ENCODE results near the gene ADD3.
"Not testable (repeated sequence)": the region's sequence is repeated elsewhere in the genome, so short reads cannot be mapped to it uniquely, and the experiment has no call there.

The ADD3 gene

DNA sequence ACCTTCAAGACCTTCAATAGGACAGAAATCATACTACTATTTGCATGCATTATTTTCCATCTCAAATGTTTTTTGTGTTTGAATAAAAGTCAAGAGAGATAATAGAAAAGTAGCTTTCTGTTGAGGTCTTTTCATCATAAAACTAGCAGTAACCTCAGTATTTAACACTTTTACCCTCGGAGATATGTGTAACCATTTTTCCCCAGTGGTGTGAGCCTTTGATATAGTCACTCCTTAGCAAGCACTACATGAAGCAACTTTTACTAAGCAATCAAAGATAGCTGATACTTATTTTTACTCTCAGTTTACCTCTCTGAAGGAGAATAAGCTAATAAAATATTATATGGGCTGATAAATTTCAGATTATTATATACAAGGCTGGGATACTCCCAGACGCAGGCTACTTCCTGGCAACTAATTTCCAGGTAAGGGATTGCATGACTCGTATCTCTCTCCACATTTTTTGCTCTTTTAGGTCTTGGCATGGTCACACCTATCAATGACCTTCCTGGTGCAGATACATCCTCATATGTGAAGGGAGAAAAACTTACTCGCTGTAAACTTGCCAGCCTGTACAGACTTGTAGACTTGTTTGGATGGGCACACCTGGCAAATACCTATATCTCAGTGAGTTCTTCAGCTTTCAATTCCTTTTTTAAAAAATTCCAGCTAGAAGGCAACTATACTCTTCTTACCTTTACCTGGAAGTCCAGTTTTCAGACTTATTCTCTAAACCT lies 108.2 kb downstream of the ADD3 start:
- no peak for DNase-seq (ENCODE audit: low read depth)
- H3K4me3 ChIP-seq (ENCODE audit: low read depth, low read length): no peak overlapping the region
- TF ChIP-seq POLR2A (IDR thresholded peaks at IDR 0.05; ENCODE audit: extremely low read depth, insufficient read length) (no peak), MYC (IDR thresholded peaks at IDR 0.05; ENCODE audit: low read depth, low read length) (no peak)
- TF ChIP-seq, protein P1, sequence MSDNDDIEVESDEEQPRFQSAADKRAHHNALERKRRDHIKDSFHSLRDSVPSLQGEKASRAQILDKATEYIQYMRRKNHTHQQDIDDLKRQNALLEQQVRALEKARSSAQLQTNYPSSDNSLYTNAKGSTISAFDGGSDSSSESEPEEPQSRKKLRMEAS (IDR thresholded peaks at IDR 0.05; ENCODE audit: low read depth, low read length): no peak
- TF ChIP-seq, protein P2, sequence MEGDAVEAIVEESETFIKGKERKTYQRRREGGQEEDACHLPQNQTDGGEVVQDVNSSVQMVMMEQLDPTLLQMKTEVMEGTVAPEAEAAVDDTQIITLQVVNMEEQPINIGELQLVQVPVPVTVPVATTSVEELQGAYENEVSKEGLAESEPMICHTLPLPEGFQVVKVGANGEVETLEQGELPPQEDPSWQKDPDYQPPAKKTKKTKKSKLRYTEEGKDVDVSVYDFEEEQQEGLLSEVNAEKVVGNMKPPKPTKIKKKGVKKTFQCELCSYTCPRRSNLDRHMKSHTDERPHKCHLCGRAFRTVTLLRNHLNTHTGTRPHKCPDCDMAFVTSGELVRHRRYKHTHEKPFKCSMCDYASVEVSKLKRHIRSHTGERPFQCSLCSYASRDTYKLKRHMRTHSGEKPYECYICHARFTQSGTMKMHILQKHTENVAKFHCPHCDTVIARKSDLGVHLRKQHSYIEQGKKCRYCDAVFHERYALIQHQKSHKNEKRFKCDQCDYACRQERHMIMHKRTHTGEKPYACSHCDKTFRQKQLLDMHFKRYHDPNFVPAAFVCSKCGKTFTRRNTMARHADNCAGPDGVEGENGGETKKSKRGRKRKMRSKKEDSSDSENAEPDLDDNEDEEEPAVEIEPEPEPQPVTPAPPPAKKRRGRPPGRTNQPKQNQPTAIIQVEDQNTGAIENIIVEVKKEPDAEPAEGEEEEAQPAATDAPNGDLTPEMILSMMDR (IDR thresholded peaks at IDR 0.05; ENCODE audit: low read depth, low read length): no peak

DNA sequence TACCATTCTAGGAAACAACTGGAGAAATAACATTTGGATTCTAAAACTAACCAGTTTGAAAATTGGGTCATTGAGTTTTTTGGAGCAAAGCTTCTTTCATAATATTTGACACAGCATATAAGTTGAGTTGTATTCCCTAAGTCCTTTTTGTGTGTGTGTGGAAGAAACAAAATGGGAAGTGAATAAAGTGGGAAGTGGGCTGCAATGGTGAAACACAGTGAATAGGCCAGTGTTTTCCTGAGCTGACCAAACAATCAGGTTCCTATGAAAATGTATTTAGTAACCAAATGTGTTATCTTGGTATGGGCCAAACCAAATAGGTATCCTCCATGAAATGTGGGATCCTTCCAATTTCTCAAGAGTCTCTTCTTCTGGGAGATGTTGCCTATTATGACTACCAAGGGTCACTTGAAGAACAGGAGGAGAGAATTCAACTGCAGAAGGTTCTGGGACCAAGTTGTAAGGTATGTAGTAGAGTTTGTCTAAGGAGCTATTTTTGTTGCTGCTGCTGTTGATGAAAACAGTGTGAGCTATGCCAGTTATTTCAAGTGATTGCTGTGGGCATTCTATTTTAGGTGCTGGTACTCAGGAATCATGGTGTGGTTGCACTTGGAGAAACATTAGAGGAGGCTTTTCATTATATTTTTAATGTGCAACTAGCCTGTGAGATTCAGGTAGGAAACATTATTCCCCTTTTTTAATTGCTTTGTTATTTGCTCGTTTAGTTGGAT lies 111.3 kb downstream of the ADD3 start:
- DNase-seq (ENCODE audit: low read depth): no peak
- TF ChIP-seq, protein P2 (IDR thresholded peaks at IDR 0.05; ENCODE audit: low read depth, low read length): no peak
- TF ChIP-seq MYC (IDR thresholded peaks at IDR 0.05; ENCODE audit: low read depth, low read length) (no peak), POLR2A (IDR thresholded peaks at IDR 0.05; ENCODE audit: extremely low read depth, insufficient read length) (no peak)
- TF ChIP-seq, protein P1 (IDR thresholded peaks at IDR 0.05; ENCODE audit: low read depth, low read length): no peak
- H3K4me3 ChIP-seq (ENCODE audit: low read depth, low read length): no peak overlapping the region

DNA sequence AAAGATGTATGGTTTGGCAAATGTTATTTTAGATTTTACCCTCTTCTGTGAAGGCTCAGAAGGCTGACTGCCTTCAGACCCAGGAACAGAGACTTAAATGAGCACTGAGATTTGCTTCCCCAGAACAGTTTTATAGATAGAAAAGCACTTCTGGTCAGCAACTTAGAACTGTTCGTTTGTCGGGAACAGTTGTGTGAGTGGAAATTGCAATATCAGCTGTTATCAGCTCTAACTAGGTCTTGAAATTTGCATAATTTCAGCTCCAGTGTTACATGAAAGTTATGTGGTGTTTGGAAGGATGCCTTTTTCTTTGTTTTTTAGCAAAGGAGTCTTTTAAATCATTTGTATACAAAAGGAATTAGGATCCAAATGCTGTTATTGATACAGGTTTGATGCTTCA lies 115.8 kb downstream of the ADD3 start:
- DNase-seq (ENCODE audit: low read depth): no peak
- no peak for TF ChIP-seq POLR2A (IDR thresholded peaks at IDR 0.05; ENCODE audit: extremely low read depth, insufficient read length)
- TF ChIP-seq, protein P1 (IDR thresholded peaks at IDR 0.05; ENCODE audit: low read depth, low read length): no peak
- TF ChIP-seq, protein P2 (IDR thresholded peaks at IDR 0.05; ENCODE audit: low read depth, low read length): no peak
- TF ChIP-seq MYC (IDR thresholded peaks at IDR 0.05; ENCODE audit: low read depth, low read length): no peak
- no peak overlapping the region for H3K4me3 ChIP-seq (ENCODE audit: low read depth, low read length)

DNA sequence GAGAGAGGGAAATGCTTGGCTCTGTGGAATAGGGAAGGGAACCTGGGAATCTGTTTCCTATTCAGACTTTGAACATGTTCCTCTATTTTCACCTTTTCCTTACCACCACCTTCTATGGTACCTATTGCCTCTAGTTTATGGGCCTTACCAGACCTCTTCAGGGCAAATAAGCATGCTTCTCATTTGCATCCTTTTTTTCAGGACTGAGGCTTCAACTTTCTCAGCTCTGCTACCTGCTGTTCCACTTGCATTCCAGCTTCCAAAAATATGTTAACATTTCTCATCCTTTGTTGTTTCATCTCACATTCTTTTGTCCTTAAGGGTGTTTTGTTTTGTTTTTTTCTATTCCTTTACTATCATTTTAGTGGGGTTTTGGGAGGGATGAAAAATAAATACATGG lies 121.7 kb downstream of the ADD3 start:
- DNase-seq (ENCODE audit: low read depth): no peak
- H3K4me3 ChIP-seq (ENCODE audit: low read depth, low read length): no peak overlapping the region
- no peak for TF ChIP-seq MYC (IDR thresholded peaks at IDR 0.05; ENCODE audit: low read depth, low read length)
- TF ChIP-seq, protein P2 (IDR thresholded peaks at IDR 0.05; ENCODE audit: low read depth, low read length): no peak
- TF ChIP-seq POLR2A (IDR thresholded peaks at IDR 0.05; ENCODE audit: extremely low read depth, insufficient read length): no peak
- TF ChIP-seq, protein P1 (IDR thresholded peaks at IDR 0.05; ENCODE audit: low read depth, low read length): no peak

DNA sequence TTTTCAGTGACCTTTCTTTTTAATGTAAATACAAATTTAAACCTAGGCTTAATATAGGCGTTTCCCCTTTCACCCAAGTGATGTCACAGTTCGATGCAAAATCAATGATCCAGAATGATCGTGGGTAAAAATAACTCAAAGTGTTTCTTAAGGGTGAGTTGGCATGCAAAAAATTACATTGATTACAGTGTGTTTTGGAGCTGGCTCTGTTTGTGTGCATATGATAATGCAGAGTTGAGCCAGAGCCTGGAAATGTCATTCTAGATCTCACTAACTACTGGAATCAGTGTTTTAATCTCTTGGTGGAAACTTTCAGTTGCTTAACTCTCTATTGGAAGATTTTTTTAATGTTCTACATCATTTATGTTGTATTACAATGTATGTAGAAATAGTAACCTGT lies 127.1 kb downstream of the ADD3 start:
- TF ChIP-seq MYC (IDR thresholded peaks at IDR 0.05; ENCODE audit: low read depth, low read length) (no peak), POLR2A (IDR thresholded peaks at IDR 0.05; ENCODE audit: extremely low read depth, insufficient read length) (no peak)
- TF ChIP-seq, protein P1 (IDR thresholded peaks at IDR 0.05; ENCODE audit: low read depth, low read length): no peak
- TF ChIP-seq, protein P2 (IDR thresholded peaks at IDR 0.05; ENCODE audit: low read depth, low read length): no peak
- DNase-seq (ENCODE audit: low read depth): no peak
- no peak overlapping the region for H3K4me3 ChIP-seq (ENCODE audit: low read depth, low read length)

DNA sequence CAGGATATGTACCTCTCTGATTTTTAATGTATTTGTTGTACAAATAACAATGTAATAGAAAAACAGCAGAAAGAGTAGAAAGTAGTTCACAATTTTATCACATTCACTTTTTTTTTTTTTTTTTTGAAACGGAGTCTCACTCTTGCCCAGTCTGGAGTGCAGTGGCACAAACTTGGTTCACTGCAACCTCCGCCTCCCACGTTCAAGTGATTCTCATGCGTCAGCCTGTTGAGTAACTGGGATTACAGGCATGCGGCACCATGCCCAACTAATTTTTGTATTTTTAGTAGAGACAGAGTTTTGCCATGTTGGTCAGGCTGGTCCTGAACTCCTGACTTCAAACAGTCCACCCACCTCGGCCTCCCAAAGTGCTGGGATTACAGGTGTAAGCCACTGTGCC lies 128.1 kb downstream of the ADD3 start:
- DNase-seq (ENCODE audit: low read depth); H3K4me3 ChIP-seq (ENCODE audit: low read depth, low read length): not testable (repeated sequence)

Measured in NB4 (cell line).